Tongue (tissue), 2 donors: ENCODE data around the gene DMD. TPM values are rescaled to one million over a fixed set of nuclear protein-coding genes. Genes with fewer than 3 reads are reported as not detected.

Source experiments
- DNase-seq: peaks from one replicate; pipeline ENCODE4 v3.0.0-alpha.2; 2015
- total RNA-seq: library from RNA; depleted of rRNA; stranded (reverse); fragments of >200 nt; gene quantifications from one replicate; pipeline ENCODE4 v1.2.3, GENCODE V29; 2014

DMD gene
- total RNA-seq, 1 donor from 2014 or later = 304 TPM

GRCh38 chrX:32483534-32484136 is 727.7 kb downstream of the DMD start:
- no peak for DNase-seq

DNA sequence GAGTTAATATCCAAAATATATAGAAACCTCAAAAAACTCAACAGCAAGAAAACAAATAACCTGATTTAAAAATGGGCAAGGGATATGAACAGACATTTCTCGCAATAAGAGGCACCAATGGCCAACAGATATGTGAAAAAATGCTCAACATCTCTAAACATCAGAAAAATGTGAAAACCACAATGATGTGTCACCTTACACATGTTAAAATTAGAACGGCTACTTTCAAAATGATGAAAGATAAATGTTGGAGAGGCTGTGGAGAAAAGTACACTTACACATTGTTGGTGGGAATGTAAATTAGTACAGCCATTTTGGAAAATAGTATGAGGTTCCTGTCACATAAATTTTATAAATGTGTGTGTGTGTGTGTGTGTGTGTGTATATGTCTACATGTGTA is 731.3 kb downstream of the DMD start:
- DNase-seq = no peak

- DNase-seq = no peak
These were observed 739.0 kb downstream of the DMD start for GRCh38 chrX:32472364-32472763.

DNA sequence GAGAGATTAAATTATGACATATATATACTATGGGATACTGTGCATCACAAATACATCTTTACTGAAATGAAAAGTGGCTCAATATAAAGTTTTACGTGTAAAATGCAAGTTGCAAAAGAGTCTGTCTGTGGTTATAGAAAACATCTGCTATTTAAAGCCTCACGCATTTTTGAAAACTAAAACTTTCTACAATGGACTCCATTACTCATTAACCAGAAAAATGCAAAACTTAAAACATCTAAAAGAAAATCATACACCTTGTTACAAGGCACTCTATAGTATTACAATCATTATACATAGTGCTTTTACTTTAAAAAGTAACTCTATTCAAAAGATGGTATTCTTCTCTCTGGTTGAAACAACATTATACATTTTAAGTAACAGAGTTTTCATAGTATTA is 755.6 kb downstream of the DMD start:
- no peak for DNase-seq

DNA sequence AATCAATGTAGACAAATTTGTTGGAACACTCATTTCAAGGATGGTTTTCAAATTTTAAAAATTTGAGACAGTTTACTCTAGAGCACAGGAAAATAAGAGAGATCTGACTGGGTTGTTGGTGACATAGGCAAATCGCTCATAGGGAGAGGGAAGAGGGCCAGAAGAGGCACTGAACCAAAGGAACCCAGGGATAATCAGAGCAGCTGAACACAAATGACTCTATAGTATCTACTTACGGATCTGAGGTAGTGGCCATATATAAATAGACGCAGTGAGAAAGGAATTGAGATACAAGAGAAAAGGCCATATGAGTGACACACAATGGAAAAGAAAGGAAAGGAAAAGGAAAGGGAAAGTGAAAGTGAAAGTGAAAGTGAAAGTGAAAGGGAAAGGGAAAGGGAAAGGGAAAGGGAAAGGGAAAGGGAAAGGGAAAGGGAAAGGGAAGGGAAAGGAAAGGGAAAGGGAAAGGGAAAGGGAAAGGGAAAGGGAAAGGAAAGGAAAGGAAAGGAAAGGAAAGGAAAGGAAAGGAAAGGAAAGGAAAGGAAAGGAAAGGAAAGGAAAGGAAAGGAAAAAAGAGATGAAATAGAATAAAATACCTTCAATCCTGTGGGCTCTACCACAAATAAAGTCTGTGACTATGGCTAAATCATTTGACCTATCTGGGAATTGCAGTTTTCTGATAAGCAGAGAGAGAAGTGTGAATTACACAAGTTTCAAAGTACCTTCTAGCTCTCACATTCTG is 759.2 kb downstream of the DMD start:
- DNase-seq = no peak

GRCh38 chrX:32448945-32449344 is 762.4 kb downstream of the DMD start:
- no peak for DNase-seq

GRCh38 chrX:32448320-32448719 is 763.0 kb downstream of the DMD start:
- DNase-seq = peak; percentile 1

GRCh38 chrX:32447640-32448039 is 763.7 kb downstream of the DMD start:
- DNase-seq = no peak

DNA sequence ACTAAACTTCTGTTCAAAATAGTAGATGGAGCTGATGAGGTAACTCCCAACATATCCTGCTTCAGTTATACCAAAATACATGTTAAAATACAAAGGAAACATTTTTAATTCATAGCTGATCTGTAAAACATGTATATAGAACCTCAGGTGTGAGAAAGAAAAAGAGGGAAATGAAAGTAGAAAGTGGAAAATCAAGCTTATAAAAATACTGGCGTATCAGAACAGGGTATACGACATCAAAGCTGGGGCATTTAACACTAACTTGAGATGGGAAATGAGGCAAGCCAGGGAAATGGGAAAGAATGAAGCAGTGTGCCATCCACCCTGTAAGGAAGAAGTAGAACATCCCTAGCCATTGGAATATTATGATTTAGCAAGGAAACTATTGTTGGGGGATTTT is 767.5 kb downstream of the DMD start:
- DNase-seq = no peak

- no peak for DNase-seq
These were observed 790.1 kb downstream of the DMD start for GRCh38 chrX:32421266-32421665.

DNA sequence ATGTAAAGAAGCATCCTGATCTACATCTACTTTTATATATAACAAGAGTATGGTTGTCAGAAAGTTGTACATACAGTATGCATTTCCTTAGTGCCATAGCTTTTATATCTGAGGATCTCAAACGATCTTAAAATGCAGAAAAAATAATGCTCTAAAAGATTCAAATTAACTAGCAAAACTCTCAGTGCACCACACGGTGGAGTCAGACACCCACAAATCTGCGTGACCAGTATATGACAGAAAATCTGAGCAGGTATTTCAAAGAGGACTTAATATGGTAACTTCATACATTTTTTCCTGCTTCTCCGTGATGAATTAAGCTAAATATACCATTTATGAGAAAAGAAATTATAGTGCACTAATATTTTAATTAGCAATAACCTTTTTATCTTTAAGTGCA is 803.0 kb downstream of the DMD start:
- peak; percentile 3 for DNase-seq

- no peak for DNase-seq
These were observed 813.7 kb downstream of the DMD start for GRCh38 chrX:32397562-32398216.

GRCh38 chrX:32395878-32396277 is 815.5 kb downstream of the DMD start:
- no peak for DNase-seq

DNA sequence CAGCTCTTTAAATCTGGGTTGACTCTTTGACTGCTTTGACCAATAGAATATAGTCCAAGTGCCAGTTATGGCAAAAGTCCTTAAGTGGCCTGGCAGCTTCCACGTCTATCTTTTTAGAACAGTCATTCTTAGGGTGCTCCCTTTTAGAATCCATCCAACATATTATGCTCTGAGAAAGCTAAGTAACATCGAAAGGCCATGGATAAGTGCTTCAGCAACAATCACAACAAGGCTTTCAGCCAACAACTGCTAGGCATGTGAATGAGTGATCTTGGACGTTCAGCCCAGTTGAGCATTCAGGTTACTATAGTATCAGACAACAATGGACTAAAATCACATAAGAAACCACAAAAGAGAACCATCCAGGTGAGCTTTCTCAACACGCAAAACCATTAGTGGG is 818.7 kb downstream of the DMD start:
- DNase-seq = no peak

DNA sequence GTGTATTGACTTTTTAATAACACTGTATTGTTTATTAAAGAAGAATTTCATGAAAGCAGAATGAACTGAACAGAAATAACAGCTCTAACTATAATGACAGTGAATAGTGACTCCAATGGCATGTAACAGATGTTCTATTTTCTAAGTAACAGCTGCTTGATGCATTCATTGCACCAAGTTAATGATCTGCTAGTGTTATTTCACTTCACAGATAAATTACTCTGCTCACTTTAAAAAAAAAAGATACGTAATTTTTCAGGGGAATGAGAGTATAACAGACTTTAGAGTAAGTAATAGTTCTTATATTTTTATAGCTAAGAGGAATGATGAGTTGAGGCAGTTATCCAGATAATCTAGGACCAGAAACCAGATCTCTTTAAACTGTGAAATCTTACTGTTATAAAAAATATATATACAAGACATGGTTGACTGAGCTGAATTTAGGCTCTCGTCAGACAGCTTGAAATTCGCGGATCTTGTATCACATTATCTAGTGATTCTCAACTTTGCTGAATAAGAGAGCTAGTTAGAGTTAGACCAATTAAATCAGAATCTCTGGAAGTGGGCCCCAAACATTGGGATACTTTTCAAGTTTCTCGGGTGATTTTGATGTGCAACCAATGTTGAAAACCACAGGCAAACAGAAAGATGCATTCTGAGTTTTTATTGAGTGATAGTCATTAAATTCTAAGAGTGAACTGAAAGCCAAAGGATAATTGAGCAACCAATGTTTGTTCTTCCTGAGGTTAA is 840.7 kb downstream of the DMD start:
- peak; percentile 28 for DNase-seq

- DNase-seq = no peak
These were observed 917.2 kb downstream of the DMD start for GRCh38 chrX:32293962-32294700.

- DNase-seq = no peak
These were observed 922.0 kb downstream of the DMD start for GRCh38 chrX:32289356-32289755.

- DNase-seq = no peak
These were observed 929.5 kb downstream of the DMD start for GRCh38 chrX:32281853-32282252.

GRCh38 chrX:32280921-32281320 is 930.4 kb downstream of the DMD start:
- DNase-seq = no peak

- DNase-seq = no peak
These were observed 930.9 kb downstream of the DMD start for GRCh38 chrX:32280489-32280888.

DNA sequence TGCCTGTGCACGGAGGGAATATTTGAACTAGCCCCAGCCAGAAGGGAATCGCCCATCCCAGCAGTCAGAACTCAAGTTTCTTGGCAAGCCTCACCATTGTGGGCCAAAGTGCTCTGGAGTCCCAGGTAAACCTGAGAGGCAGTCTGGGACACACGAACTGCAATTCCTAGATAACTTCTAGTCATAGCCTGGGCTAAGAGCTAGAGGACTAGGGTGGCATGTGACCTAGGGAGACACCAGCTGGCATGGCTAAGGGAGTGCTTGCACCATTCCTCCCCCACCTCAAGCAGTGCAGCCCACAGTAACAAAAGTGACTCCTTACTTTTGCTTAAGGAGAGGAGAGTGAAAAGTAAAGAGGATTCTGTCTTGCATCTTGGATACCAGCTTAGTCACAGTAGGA is 935.2 kb downstream of the DMD start:
- no peak for DNase-seq

DNA sequence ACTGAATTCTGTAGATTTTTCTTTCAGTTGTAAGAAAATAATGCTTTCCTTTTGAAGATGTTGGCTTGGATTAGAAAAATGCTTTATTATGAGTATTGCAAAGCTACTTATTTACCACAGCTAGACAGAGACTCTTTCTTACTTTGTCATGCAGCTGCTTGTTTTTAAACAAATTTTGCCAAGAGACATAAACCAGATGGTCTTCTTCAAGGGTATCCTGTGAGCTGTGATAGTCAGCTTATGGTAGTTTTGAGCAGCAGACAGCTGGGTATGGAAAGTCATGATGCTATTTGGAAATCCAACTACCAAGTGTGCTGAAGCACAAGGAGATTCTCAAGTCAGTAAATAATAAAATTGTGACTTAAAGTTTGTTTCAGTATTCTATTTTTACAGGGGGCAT is 941.5 kb downstream of the DMD start:
- peak; percentile 78 for DNase-seq
